Stomach (tissue), 9 donors: ENCODE measurements around the gene GOLGA6L2. TPM values are rescaled to one million over a fixed set of nuclear protein-coding genes. Genes with fewer than 3 reads are reported as not detected.
"Not testable (repeated sequence)": the region's sequence is repeated elsewhere in the genome, so short reads cannot be mapped to it uniquely, and the experiment has no call there.

Source experiments
- DNase-seq, 2 donors: peaks; one replicate each; pipeline versions ENCODE4 v3.0.0 to v3.0.0-alpha.2; 2013 to 2019
- H3K27ac ChIP-seq, 5 donors: fragments of 200-600 bp in 4 of 5; sonication (generic) in 4 of 5; one replicate each; pipeline ENCODE4 v1.5.1; 2013 to 2019; ENCODE audit warnings: mild to moderate bottlenecking in 1 of 5, moderate library complexity in 1 of 5
- H3K27me3 ChIP-seq, 3 donors: fragments of 200-600 bp; sonication (generic); one replicate each; pipeline ENCODE4 v1.5.1; 2017 to 2019; ENCODE audit warnings: mixed run types in 1 of 3
- H3K36me3 ChIP-seq, 4 donors: fragments of 200-600 bp; sonication (generic); 1 replicate in 3 of 4; 2 replicates in 1 of 4; pipeline ENCODE4 v1.5.1; 2016 to 2019
- H3K4me1 ChIP-seq, 4 donors: fragments of 200-600 bp; sonication (generic); one replicate each; pipeline ENCODE4 v1.5.1; 2016 to 2019
- H3K4me3 ChIP-seq, 4 donors: fragments of 200-600 bp; sonication (generic) in 3 of 4; one replicate each; pipeline ENCODE4 v1.5.1; 2016 to 2019; ENCODE audit warnings: mild to moderate bottlenecking in 1 of 4
- H3K9me3 ChIP-seq, 4 donors: fragments of 200-600 bp; sonication (generic); one replicate each; pipeline ENCODE4 v1.5.1; 2016 to 2019
- EP300 ChIP-seq: sonication (generic); formaldehyde crosslinking; IDR thresholded peaks from one replicate; pipeline ENCODE4 v1.6.1; 2017; ENCODE audit warnings: antibody characterized with exemption
- POLR2A ChIP-seq, 4 donors: fragments of 450-650 bp; IDR thresholded peaks; one replicate each; pipeline ENCODE4 v1.6.1; 2016; ENCODE audit warnings: antibody characterized with exemption in 4 of 4, control low read depth in 2 of 4, mild to moderate bottlenecking in 1 of 4, moderate library complexity in 1 of 4
- POLR2AphosphoS5 ChIP-seq, 3 donors: sonication (generic); formaldehyde crosslinking; IDR thresholded peaks; one replicate each; pipeline ENCODE4 v1.6.1; 2016; ENCODE audit warnings: antibody characterized with exemption in 3 of 3
- WGBS, 5 donors: extraction: QIAGEN DNeasy Blood & Tissue Kit in 3 of 5; methylation state at CpG; one replicate each; pipeline versions ENCODE4 v1.1.5 to v1.1.7; 2013 to 2018; 5-methylcytosine and 5-hydroxymethylcytosine counted together
- intact Hi-C: fragments of 100-400 bp; cut with DNase I; formaldehyde crosslinking; loops from one replicate; pipeline ENCODE4 v1.15.1; 2023; ENCODE audit warnings: low total_unique reads
- polyA plus RNA-seq, 3 donors: library from polyadenylated mRNA; stranded (reverse); fragments of 200-250 nt; gene quantifications; one replicate each; pipeline ENCODE4 v1.2.3, GENCODE V29; 2013
- total RNA-seq, 5 donors: library from RNA; depleted of rRNA; stranded (reverse); fragments of >200 nt; gene quantifications; one replicate each; pipeline versions ENCODE4 v1.1.0 to v1.2.3, GENCODE V29; 2014 to 2016
- TF ChIP-seq, protein P1 (sequence below), 7 experiments: fragments of 450-650 bp in 4 of 7; fragments of 200-600 bp in 3 of 7; sonication (generic) in 3 of 7; IDR thresholded peaks; one replicate each; pipeline ENCODE4 v1.5.1; 2016 to 2019; ENCODE audit warnings: antibody characterized with exemption in 7 of 7, control low read depth in 2 of 7, mild to moderate bottlenecking in 1 of 7
- donor health status: healthy with polysubstance abuse.
- donor health status: Bipolar disorder and iron deficiency.
- donor health status: healthy.

GOLGA6L2 gene
- total and polyA plus RNA-seq, 8 donors = not detected

- Histone ChIP-seq H3K4me3 (no peak overlapping the region), H3K27ac (no peak overlapping the region), H3K27me3 (no peaks in the 10 kb centered on the region), H3K9me3 (no peaks in the 10 kb centered on the region), H3K36me3 (no peaks in the 10 kb centered on the region), H3K4me1 (no peaks in the 10 kb centered on the region)
- TF ChIP-seq EP300 (no peak), POLR2A (IDR thresholded peaks at IDR 0.05) (no peak), POLR2AphosphoS5 (IDR thresholded peaks at IDR 0.05) (no peak)
- TF ChIP-seq, protein P1, sequence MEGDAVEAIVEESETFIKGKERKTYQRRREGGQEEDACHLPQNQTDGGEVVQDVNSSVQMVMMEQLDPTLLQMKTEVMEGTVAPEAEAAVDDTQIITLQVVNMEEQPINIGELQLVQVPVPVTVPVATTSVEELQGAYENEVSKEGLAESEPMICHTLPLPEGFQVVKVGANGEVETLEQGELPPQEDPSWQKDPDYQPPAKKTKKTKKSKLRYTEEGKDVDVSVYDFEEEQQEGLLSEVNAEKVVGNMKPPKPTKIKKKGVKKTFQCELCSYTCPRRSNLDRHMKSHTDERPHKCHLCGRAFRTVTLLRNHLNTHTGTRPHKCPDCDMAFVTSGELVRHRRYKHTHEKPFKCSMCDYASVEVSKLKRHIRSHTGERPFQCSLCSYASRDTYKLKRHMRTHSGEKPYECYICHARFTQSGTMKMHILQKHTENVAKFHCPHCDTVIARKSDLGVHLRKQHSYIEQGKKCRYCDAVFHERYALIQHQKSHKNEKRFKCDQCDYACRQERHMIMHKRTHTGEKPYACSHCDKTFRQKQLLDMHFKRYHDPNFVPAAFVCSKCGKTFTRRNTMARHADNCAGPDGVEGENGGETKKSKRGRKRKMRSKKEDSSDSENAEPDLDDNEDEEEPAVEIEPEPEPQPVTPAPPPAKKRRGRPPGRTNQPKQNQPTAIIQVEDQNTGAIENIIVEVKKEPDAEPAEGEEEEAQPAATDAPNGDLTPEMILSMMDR (IDR thresholded peaks at IDR 0.05) = no peak
- no peak for DNase-seq
- intact Hi-C loops = no loop called here
- WGBS, 5 donors = 69 to 78% (median 73%) methylated on average over 9 of the region's 9 CpGs
These were observed 9.9 kb downstream of the GOLGA6L2 start for GRCh38 chr15:23437146-23437545.

DNA sequence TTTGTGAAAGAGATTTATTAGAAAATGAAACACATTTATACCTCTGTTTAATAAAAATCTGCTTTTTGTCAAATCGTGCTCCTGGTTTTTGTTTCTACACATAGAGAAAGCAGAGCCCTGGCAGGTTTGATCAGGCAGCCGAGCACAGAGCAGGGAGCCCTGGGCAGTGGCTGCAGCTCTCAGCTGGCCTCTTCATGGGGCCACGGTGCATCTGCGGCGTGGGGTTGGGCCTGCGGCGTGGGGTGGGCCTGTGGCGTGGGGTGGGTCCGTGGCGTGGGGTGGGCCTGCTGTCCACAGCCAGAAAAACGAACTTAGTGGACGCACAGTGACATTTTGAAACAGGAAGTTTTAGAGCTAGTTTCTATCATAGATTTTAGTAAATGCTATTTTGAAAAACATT lies 10.6 kb downstream of the GOLGA6L2 start:
- Histone ChIP-seq H3K36me3 (no peaks in the 10 kb centered on the region), H3K4me1 (no peaks in the 10 kb centered on the region), H3K27me3 (no peaks in the 10 kb centered on the region), H3K9me3 (no peaks in the 10 kb centered on the region), H3K27ac (no peak overlapping the region), H3K4me3 (no peak overlapping the region)
- no peak for TF ChIP-seq POLR2A (IDR thresholded peaks at IDR 0.05)
- TF ChIP-seq POLR2AphosphoS5 (IDR thresholded peaks at IDR 0.05) = no peak
- TF ChIP-seq, protein P1 (IDR thresholded peaks at IDR 0.05) = no peak
- no peak for TF ChIP-seq EP300
- intact Hi-C loops = no loop called here
- no peak for DNase-seq
- 73 to 82% (median 81%) methylated on average over 12 of the region's 12 CpGs for WGBS, 5 donors

- H3K9me3 ChIP-seq, H3K4me3 ChIP-seq, intact Hi-C loops, DNase-seq, H3K27me3 ChIP-seq, H3K4me1 ChIP-seq, H3K36me3 ChIP-seq, H3K27ac ChIP-seq: not testable (repeated sequence)
- 86 to 90% (median 88%) methylated on average over 2 of the region's 2 CpGs for WGBS, 5 donors
These were observed 12.3 kb downstream of the GOLGA6L2 start for GRCh38 chr15:23434699-23435098.

DNA sequence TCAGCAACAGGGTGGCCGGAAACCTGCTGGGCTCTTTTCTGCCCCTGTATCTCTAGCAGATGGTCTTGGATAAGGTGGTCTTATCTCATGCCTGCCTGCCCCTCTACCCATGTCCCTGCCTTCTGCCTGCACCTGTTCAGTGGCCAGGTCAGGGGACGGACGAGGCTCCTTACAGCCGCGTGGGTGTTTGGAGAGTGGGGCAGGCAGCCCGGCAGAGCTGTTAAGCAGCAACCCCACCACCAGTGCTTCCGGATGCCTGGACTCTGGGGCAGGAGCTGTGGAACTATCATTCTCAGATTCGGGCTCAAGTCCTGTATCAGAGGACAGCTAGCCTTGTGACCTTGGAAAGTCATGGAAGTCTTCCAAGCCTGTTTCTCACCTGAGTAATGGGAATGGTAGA lies 21.7 kb downstream of the GOLGA6L2 start:
- H3K27me3 ChIP-seq, intact Hi-C loops, H3K4me3 ChIP-seq, DNase-seq, H3K27ac ChIP-seq, H3K9me3 ChIP-seq, H3K36me3 ChIP-seq, H3K4me1 ChIP-seq: not testable (repeated sequence)
- WGBS, 5 donors = 78 to 100% (median 88%) methylated on average over 3 to 8 of the region's 8 CpGs

- DNase-seq = no peak
- H3K36me3 ChIP-seq = no peaks in the 10 kb centered on the region
- no peaks in the 10 kb centered on the region for H3K9me3 ChIP-seq
- no peaks in the 10 kb centered on the region for H3K27me3 ChIP-seq
- no peak overlapping the region for H3K4me3 ChIP-seq
- WGBS, 5 donors = 83 to 92% (median 89%) methylated on average over 11 to 13 of the region's 13 CpGs
- TF ChIP-seq POLR2A (IDR thresholded peaks at IDR 0.05) (no peak), EP300 (no peak), POLR2AphosphoS5 (IDR thresholded peaks at IDR 0.05) (no peak)
- TF ChIP-seq, protein P1 (IDR thresholded peaks at IDR 0.05) = no peak
- intact Hi-C loops = no loop called here
- H3K27ac ChIP-seq = no peak overlapping the region
- H3K4me1 ChIP-seq = no peaks in the 10 kb centered on the region
These were observed 22.7 kb downstream of the GOLGA6L2 start for GRCh38 chr15:23424111-23424904.
